HCT116 (cell line): ENCODE measurements around the gene TAS2R60.

Experiments used
- CTCF ChIP-seq, 3 experiments: fragments of 200-600 bp in 1 of 3; sonication (generic) in 1 of 3; IDR thresholded peaks in 2 of 3; conservative IDR thresholded peaks in 1 of 3; 2 replicates each; pipeline ENCODE4 v1.5.1; 2012 to 2017; ENCODE audit warnings: low read depth in 2 of 3, low read length in 2 of 3, antibody characterized with exemption in 1 of 3, borderline replicate concordance in 1 of 3, control low read depth in 1 of 3, mild to moderate bottlenecking in 1 of 3, mixed read lengths in 1 of 3, mixed run types in 1 of 3, moderate library complexity in 1 of 3; ENCODE audit not compliant: insufficient read depth in 1 of 3
- EZH2phosphoT487 ChIP-seq: fragments of 200-600 bp; IDR thresholded peaks from 2 replicates; pipeline ENCODE4 v1.6.1; 2018; ENCODE audit warnings: antibody characterized with exemption, borderline replicate concordance
- POLR2A ChIP-seq: IDR thresholded peaks from 2 replicates; pipeline ENCODE4 v1.7.0; 2011; ENCODE audit warnings: borderline replicate concordance; ENCODE audit not compliant: insufficient read depth, insufficient read length; ENCODE audit errors: extremely low read depth

- TF ChIP-seq CTCF (IDR thresholded peaks at IDR 0.05 in 2 of 3, conservative IDR thresholded peaks at IDR 0.05 in 1 of 3; ENCODE audit: borderline replicate concordance in 1 of 3, insufficient read depth in 1 of 3, low read depth in 2 of 3, low read length in 2 of 3) (no peak), EZH2phosphoT487 (no peak), POLR2A (no peak)
Measured at GRCh38 chr7:143415742-143416397, 27.4 kb upstream of the TAS2R60 start.
